Suprapubic skin (tissue), 4 donors: ENCODE data around the gene NLRP13. TPM values are rescaled to one million over a fixed set of nuclear protein-coding genes. Genes with fewer than 3 reads are reported as not detected.
"Not testable (repeated sequence)": the region's sequence is repeated elsewhere in the genome, so short reads cannot be mapped to it uniquely, and the experiment has no call there.

Source experiments
- DNase-seq, 2 donors: peaks; one replicate each; pipeline ENCODE4 v3.0.0-alpha.2; 2019; ENCODE audit warnings: low spot score in 2 of 2
- H3K27ac ChIP-seq: fragments of 200-600 bp; sonication (generic); one replicate; pipeline ENCODE4 v1.5.1; 2019
- H3K27me3 ChIP-seq: fragments of 200-600 bp; sonication (generic); one replicate; pipeline ENCODE4 v1.5.1; 2019
- H3K36me3 ChIP-seq: fragments of 200-600 bp; sonication (generic); one replicate; pipeline ENCODE4 v1.5.1; 2019
- H3K4me1 ChIP-seq: fragments of 200-600 bp; sonication (generic); one replicate; pipeline ENCODE4 v1.5.1; 2019
- H3K4me3 ChIP-seq: fragments of 200-600 bp; sonication (generic); one replicate; pipeline ENCODE4 v1.5.1; 2019; ENCODE audit warnings: mild to moderate bottlenecking
- H3K9me3 ChIP-seq: fragments of 200-600 bp; sonication (generic); one replicate; pipeline ENCODE4 v1.5.1; 2019
- EP300 ChIP-seq: sonication (generic); formaldehyde crosslinking; IDR thresholded peaks from one replicate; pipeline ENCODE4 v1.6.1; 2017; ENCODE audit warnings: antibody characterized with exemption
- POLR2A ChIP-seq, 2 donors: fragments of 450-650 bp; IDR thresholded peaks; one replicate each; pipeline ENCODE4 v1.6.1; 2017; ENCODE audit warnings: antibody characterized with exemption in 2 of 2, mild to moderate bottlenecking in 2 of 2, moderate library complexity in 2 of 2
- POLR2AphosphoS5 ChIP-seq, 3 donors: sonication (generic); formaldehyde crosslinking; IDR thresholded peaks; one replicate each; pipeline ENCODE4 v1.6.1; 2017; ENCODE audit warnings: antibody characterized with exemption in 3 of 3
- WGBS: methylation state at CpG from one replicate; pipeline ENCODE4 v1.1.5; 2018; 5-methylcytosine and 5-hydroxymethylcytosine counted together
- total RNA-seq, 4 donors: library from RNA; depleted of rRNA; stranded (reverse); fragments of >200 nt; gene quantifications; one replicate each; pipeline ENCODE4 v1.1.0, GENCODE V29; 2016
- TF ChIP-seq, protein P1 (sequence below), 2 donors: fragments of 200-600 bp in 1 of 2; fragments of 450-650 bp in 1 of 2; sonication (generic) in 1 of 2; IDR thresholded peaks; one replicate each; pipeline ENCODE4 v1.5.1; 2016 to 2019; ENCODE audit warnings: antibody characterized with exemption in 2 of 2, mild to moderate bottlenecking in 1 of 2, moderate library complexity in 1 of 2

NLRP13 gene
- total RNA-seq, 4 donors from 2014 or later = not detected

DNA sequence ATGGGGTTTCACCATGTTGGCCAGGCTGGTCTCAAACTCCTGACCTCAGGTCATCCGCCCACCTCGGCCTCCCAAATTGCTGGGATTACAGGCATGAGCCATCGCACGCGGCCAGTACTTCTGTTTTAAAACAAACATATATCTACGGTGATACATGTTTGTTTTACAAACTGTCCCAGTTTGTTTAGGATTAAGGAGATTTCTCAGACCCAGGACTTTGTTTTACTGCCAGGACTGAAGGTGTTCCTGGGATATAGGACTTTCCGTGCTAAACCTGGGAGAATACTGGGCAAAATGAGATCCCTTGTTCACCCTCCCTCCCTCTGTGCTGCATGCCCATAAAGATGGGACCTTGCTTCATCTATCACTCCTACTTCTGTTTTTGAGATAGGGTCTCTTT, 24.3 kb upstream of the NLRP13 start:
- no peaks in the 10 kb centered on the region for H3K27me3 ChIP-seq
- H3K36me3 ChIP-seq = no peaks in the 10 kb centered on the region
- no peaks in the 10 kb centered on the region for H3K4me1 ChIP-seq
- DNase-seq = no peak
- no peaks in the 10 kb centered on the region for H3K9me3 ChIP-seq
- WGBS = 89% methylated on average over 7 of the region's 7 CpGs
- no peak overlapping the region for H3K27ac ChIP-seq
- TF ChIP-seq POLR2A (IDR thresholded peaks at IDR 0.05) = no peak
- TF ChIP-seq POLR2AphosphoS5 (IDR thresholded peaks at IDR 0.05) = no peak
- no peak for TF ChIP-seq EP300
- TF ChIP-seq, protein P1, sequence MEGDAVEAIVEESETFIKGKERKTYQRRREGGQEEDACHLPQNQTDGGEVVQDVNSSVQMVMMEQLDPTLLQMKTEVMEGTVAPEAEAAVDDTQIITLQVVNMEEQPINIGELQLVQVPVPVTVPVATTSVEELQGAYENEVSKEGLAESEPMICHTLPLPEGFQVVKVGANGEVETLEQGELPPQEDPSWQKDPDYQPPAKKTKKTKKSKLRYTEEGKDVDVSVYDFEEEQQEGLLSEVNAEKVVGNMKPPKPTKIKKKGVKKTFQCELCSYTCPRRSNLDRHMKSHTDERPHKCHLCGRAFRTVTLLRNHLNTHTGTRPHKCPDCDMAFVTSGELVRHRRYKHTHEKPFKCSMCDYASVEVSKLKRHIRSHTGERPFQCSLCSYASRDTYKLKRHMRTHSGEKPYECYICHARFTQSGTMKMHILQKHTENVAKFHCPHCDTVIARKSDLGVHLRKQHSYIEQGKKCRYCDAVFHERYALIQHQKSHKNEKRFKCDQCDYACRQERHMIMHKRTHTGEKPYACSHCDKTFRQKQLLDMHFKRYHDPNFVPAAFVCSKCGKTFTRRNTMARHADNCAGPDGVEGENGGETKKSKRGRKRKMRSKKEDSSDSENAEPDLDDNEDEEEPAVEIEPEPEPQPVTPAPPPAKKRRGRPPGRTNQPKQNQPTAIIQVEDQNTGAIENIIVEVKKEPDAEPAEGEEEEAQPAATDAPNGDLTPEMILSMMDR (IDR thresholded peaks at IDR 0.05) = no peak
- no peak overlapping the region for H3K4me3 ChIP-seq

DNA sequence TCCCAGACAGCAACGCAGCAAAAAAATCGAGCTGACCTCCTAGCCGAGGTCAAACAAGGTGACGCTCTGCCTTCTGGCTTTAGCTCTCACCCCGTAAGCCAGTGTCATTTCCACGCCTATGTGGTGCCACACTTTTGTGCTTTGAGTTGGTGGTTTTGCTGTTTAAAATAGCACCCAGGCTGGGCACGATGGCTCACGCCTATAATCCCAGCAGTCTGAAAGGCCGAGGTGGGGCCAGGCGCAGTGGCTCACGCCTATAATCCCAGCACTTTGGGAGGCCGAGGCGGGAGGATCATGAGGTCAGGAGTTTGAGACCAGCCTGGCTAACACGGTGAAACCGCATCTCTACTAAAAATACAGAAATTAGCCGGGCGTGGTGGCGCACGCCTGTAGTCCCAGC, 18.4 kb upstream of the NLRP13 start:
- 86% methylated on average over 19 of the region's 19 CpGs for WGBS
- not testable (repeated sequence) for H3K36me3 ChIP-seq, DNase-seq, H3K4me1 ChIP-seq, H3K4me3 ChIP-seq, H3K27me3 ChIP-seq, H3K27ac ChIP-seq
- H3K9me3 ChIP-seq = peaks cover 18% of the 10 kb centered on the region

DNA sequence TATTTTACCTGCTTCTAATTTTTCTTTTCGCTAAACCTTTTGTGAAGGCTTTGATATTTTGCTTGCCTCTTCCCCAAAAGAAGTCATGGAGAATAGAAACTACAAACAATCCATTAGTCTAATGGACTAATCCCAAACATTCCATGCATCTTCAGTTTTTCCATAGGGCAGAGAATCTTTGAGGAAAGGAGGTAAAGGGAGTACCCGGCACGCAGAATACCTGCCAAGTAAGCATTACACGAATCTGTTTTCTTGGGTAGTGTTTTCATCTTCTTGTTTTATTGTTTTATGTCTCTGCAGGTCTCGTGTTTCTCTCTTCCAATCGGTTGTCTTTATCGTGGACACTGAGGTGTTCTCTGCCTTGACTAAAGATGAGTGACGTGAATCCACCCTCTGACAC, 15.4 kb upstream of the NLRP13 start, which contains the start of gene NLRP8:
NLRP8 (plus strand) TSS at position 301 of the 400 bp plus-strand sequence.
- Histone ChIP-seq H3K27ac (no peak within 1 kb of the TSS), H3K9me3 (peaks cover 18% of the 10 kb centered on the region), H3K4me1 (no peaks in the 10 kb centered on the region), H3K36me3 (no peaks in the 10 kb centered on the region), H3K4me3 (no peak within 1 kb of the TSS), H3K27me3 (no peaks in the 10 kb centered on the region)
- 89% methylated on average over 8 of the region's 8 CpGs for WGBS
- TF ChIP-seq EP300 (no peak), POLR2A (IDR thresholded peaks at IDR 0.05) (no peak), POLR2AphosphoS5 (IDR thresholded peaks at IDR 0.05) (no peak)
- TF ChIP-seq, protein P1 (IDR thresholded peaks at IDR 0.05) = no peak
- DNase-seq = no peak

DNA sequence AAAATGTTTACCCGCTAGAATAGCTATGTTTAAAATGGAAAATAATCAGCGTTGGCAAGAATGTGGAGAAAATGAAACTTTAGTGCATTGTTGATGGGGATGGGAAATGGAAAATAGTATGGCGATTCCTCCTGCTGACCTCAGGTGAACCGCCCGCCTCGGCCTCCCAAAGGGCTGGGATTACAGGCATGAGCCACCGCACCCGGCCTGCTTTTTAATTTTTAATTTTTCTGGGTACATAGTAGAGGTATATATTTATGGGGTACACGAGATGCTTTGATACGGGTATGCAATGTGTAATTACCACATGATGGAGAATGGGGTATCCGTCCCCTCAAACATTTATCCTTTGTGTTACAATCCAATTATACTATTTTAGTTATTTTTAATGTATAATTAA, 8.2 kb upstream of the NLRP13 start:
- no peak for TF ChIP-seq EP300
- TF ChIP-seq, protein P1 (IDR thresholded peaks at IDR 0.05) = no peak
- no peak for TF ChIP-seq POLR2AphosphoS5 (IDR thresholded peaks at IDR 0.05)
- TF ChIP-seq POLR2A (IDR thresholded peaks at IDR 0.05) = no peak
- H3K36me3 ChIP-seq = no peaks in the 10 kb centered on the region
- WGBS = 82% methylated on average over 11 of the region's 11 CpGs
- H3K27me3 ChIP-seq = no peaks in the 10 kb centered on the region
- no peak for DNase-seq
- H3K4me1 ChIP-seq = no peaks in the 10 kb centered on the region
- no peak overlapping the region for H3K27ac ChIP-seq
- no peaks in the 10 kb centered on the region for H3K9me3 ChIP-seq
- no peak overlapping the region for H3K4me3 ChIP-seq

DNA sequence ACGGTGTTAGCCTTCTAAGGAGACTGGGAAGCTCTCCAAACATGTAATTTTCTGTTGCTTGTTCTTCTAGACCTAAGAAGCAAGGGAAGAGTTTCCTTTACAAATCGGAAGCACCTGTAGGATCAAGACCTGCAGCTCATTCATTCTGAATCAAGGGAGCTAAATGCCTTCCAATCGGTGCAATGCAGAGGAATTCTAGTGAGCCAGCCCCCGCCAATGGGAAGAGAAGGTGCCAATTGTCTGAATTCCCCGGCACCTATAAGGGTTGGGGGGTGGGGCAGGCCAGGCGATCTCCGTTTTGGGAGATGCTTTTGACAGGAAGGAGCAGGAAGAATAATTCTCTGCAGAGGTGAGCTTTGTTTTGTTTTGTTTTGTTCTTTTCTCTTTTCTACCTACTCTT, 7.1 kb upstream of the NLRP13 start:
- Histone ChIP-seq H3K4me3 (no peak overlapping the region), H3K4me1 (no peaks in the 10 kb centered on the region), H3K27me3 (no peaks in the 10 kb centered on the region), H3K9me3 (no peaks in the 10 kb centered on the region), H3K36me3 (no peaks in the 10 kb centered on the region), H3K27ac (no peak overlapping the region)
- no peak for DNase-seq
- 71% methylated on average over 7 of the region's 7 CpGs for WGBS
- TF ChIP-seq POLR2A (IDR thresholded peaks at IDR 0.05) = no peak
- TF ChIP-seq, protein P1 (IDR thresholded peaks at IDR 0.05) = no peak

DNA sequence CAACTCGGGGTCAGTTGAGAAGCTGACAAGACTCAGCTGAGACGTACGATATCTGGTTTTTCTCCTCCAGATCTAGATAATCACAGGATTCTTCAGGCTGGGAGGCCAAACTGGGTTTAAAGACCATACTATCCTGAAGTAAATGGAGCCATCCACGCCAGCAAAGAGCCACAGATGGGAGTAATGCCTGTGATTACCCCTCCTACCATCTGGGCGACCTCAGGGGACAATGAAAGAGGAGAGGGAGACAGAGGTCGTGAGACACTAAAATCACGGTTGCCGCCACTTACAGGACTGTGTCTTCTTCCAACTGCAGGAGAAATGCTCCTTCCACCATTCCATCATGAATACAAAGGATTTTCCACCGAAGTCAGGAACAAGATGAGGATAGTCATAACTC, 3.1 kb upstream of the NLRP13 start:
- H3K27me3 ChIP-seq = no peaks in the 10 kb centered on the region
- H3K36me3 ChIP-seq = no peaks in the 10 kb centered on the region
- no peak overlapping the region for H3K27ac ChIP-seq
- TF ChIP-seq POLR2A (IDR thresholded peaks at IDR 0.05) (no peak), EP300 (no peak), POLR2AphosphoS5 (IDR thresholded peaks at IDR 0.05) (no peak)
- TF ChIP-seq, protein P1 (IDR thresholded peaks at IDR 0.05) = no peak
- DNase-seq = no peak
- 81% methylated on average over 8 of the region's 9 CpGs for WGBS
- no peaks in the 10 kb centered on the region for H3K4me1 ChIP-seq
- no peak overlapping the region for H3K4me3 ChIP-seq
- peaks cover 2% of the 10 kb centered on the region for H3K9me3 ChIP-seq
